ENCODE data around the gene TMIGD3. TPM values are rescaled to one million over a fixed set of nuclear protein-coding genes. Genes with fewer than 3 reads are reported as not detected.

The TMIGD3 gene
- total RNA-seq, 2 donors from 2014 or later = 1.0 TPM; not detected in 1

GRCh38 chr1:111483166-111483565 lies 20.3 kb downstream of the TMIGD3 start:
- Histone ChIP-seq H3K36me3 (replicated peaks in 1 of 2; ENCODE audit: insufficient read depth in 1 of 2, low read depth in 2 of 2) (no peaks in the 10 kb centered on the region), H3K4me3 (no peak overlapping the region), H3K27ac (no peak overlapping the region), H3K9me3 (no peaks in the 10 kb centered on the region), H3K27me3 (no peaks in the 10 kb centered on the region), H3K4me1 (no peaks in the 10 kb centered on the region)
- no peak for DNase-seq
- intact Hi-C loops (cut with DNase I) = no loop called here
- TF ChIP-seq, protein P1, sequence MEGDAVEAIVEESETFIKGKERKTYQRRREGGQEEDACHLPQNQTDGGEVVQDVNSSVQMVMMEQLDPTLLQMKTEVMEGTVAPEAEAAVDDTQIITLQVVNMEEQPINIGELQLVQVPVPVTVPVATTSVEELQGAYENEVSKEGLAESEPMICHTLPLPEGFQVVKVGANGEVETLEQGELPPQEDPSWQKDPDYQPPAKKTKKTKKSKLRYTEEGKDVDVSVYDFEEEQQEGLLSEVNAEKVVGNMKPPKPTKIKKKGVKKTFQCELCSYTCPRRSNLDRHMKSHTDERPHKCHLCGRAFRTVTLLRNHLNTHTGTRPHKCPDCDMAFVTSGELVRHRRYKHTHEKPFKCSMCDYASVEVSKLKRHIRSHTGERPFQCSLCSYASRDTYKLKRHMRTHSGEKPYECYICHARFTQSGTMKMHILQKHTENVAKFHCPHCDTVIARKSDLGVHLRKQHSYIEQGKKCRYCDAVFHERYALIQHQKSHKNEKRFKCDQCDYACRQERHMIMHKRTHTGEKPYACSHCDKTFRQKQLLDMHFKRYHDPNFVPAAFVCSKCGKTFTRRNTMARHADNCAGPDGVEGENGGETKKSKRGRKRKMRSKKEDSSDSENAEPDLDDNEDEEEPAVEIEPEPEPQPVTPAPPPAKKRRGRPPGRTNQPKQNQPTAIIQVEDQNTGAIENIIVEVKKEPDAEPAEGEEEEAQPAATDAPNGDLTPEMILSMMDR (IDR thresholded peaks at IDR 0.05) = no peak
- no peak for TF ChIP-seq POLR2A (IDR thresholded peaks at IDR 0.05)
- 48 to 73% methylated on average over 3 of the region's 3 CpGs for WGBS, 2 donors
- ATAC-seq = no peak

DNA sequence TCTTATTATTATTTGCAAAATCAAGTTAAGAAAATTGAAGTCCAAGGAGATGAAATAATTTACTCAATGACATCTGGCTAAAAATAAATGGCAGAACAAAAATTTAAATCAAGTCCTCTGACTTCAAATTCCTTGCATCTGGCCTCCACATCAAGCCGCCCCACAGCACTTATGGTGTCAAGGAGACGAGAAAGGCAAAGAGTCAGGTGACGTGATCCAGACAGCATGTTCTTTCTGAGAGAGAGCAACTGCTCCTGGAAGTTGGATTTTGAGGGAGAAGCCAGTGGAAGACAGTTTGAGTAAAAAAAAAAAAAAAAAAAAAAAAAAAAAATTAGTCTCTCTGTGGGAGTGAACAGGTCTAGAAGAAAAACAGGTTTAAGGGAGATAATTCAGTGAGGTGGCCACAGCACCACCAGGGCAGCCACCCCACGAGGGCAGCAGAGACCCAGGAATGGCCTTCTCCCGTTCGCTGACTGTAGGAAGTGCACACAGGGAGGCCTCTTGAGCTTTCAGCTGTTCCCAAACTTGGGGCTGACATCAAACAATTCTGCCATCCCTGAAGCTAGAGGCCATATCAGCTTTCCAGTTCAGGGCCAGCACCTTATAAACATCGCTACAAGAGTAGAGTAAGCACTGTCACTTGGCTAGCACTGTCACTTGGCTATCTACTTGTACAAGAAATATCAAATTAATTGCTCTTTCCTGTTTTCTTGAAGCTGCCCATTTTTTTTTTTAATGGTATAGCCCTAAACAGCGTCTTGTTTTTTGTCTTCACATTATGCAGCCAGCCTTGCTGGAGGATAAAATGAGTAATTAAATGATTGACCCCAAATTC lies 21.8 kb downstream of the TMIGD3 start:
- ATAC-seq = peak; percentile 77
- peak; percentile 58 to 78 (median 70) for DNase-seq
- H3K4me1 ChIP-seq = no peaks in the 10 kb centered on the region
- no peaks in the 10 kb centered on the region for H3K9me3 ChIP-seq
- no peak for TF ChIP-seq POLR2A (IDR thresholded peaks at IDR 0.05)
- TF ChIP-seq, protein P1 (IDR thresholded peaks at IDR 0.05) = peak; percentile 21 to 78 (median 62)
- intact Hi-C loops (cut with DNase I) = no loop called here
- H3K36me3 ChIP-seq (replicated peaks in 1 of 2; ENCODE audit: insufficient read depth in 1 of 2, low read depth in 2 of 2) = no peaks in the 10 kb centered on the region
- H3K27ac ChIP-seq = no peak overlapping the region
- no peaks in the 10 kb centered on the region for H3K27me3 ChIP-seq
- WGBS, 2 donors = 42 to 50% methylated on average over 8 of the region's 8 CpGs
- no peak overlapping the region for H3K4me3 ChIP-seq

DNA sequence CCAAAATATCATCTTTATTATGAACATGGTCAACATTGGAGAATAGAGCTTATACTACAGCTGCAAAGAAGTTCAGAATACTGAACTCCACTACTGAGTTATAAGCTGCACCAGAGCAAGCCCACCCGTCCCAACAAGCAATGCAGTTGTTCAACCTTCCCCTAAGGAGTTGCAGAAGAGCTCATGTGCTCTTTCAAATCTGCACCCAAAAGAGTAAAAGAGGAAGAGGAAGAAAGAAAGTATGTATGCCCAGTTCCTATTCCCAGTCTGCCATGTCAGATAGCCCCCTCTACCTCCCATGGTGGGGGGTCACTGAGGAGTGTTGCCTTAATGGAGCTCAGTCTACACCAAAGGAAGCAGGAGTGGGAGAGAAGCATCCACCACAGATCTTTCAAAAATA lies 22.8 kb downstream of the TMIGD3 start:
- Histone ChIP-seq H3K4me1 (no peaks in the 10 kb centered on the region), H3K27me3 (no peaks in the 10 kb centered on the region), H3K9me3 (no peaks in the 10 kb centered on the region), H3K27ac (no peak overlapping the region), H3K4me3 (no peak overlapping the region), H3K36me3 (replicated peaks in 1 of 2; ENCODE audit: insufficient read depth in 1 of 2, low read depth in 2 of 2) (no peaks in the 10 kb centered on the region)
- TF ChIP-seq, protein P1 (IDR thresholded peaks at IDR 0.05) = no peak
- TF ChIP-seq POLR2A (IDR thresholded peaks at IDR 0.05) = no peak
- DNase-seq (no peak), ATAC-seq (no peak)
- intact Hi-C loops (cut with DNase I) = no loop called here
- WGBS, 2 donors = 61 to 69% methylated on average over 1 of the region's 1 CpG

- peak overlapping the region in 1 of 4 donors; percentile 21 for H3K27ac ChIP-seq
- no peak for ATAC-seq
Measured at GRCh38 chr1:111476761-111477309, 26.6 kb downstream of the TMIGD3 start.

More at GRCh38 chr1:111476761-111477309, 26.6 kb downstream of the TMIGD3 start:
- Histone ChIP-seq H3K9me3 (no peaks in the 10 kb centered on the region), H3K4me1 (no peaks in the 10 kb centered on the region), H3K36me3 (replicated peaks in 1 of 2; ENCODE audit: insufficient read depth in 1 of 2, low read depth in 2 of 2) (no peaks in the 10 kb centered on the region), H3K4me3 (no peak overlapping the region), H3K27me3 (no peaks in the 10 kb centered on the region)
- WGBS, 2 donors = 48 to 53% methylated on average over 2 of the region's 2 CpGs
- DNase-seq = no peak
- TF ChIP-seq, protein P1 (IDR thresholded peaks at IDR 0.05) = no peak
- peak in 1 of 3 donors; percentile 21 for TF ChIP-seq POLR2A (IDR thresholded peaks at IDR 0.05)
- intact Hi-C loops (cut with DNase I) = no loop called here
